BLaER1 treated with 17β-estradiol and CSF1 and Interleukin-3, amounts not matched to agents 10 nM and 100 nM (cell line): ENCODE results near the gene TMCO1.
A peak's percentile ranks its signal among the peaks of the same experiment; 100 is the strongest.
"Not testable (repeated sequence)": the region's sequence is repeated elsewhere in the genome, so short reads cannot be mapped to it uniquely, and the experiment has no call there.

ENCODE experiments used
- H3K27ac ChIP-seq, 11 experiments: shearing (Covaris generic); formaldehyde crosslinking; 2 replicates each; pipeline ENCODE4 v1.8.1; 2022
- H3K27me3 ChIP-seq, 11 experiments: shearing (Covaris generic); formaldehyde crosslinking; 2 replicates each; pipeline ENCODE4 v1.8.1; 2022
- H3K36me3 ChIP-seq, 11 experiments: shearing (Covaris generic); formaldehyde crosslinking; 2 replicates each; pipeline ENCODE4 v1.8.1; 2022
- H3K4me1 ChIP-seq, 10 experiments: shearing (Covaris generic); formaldehyde crosslinking; 2 replicates each; pipeline ENCODE4 v1.8.1; 2022
- H3K4me2 ChIP-seq, 11 experiments: shearing (Covaris generic); formaldehyde crosslinking; 2 replicates each; pipeline ENCODE4 v1.8.1; 2022
- H3K4me3 ChIP-seq, 10 experiments: shearing (Covaris generic); formaldehyde crosslinking; 2 replicates each; pipeline ENCODE4 v1.8.1; 2022
- H3K9ac ChIP-seq, 11 experiments: shearing (Covaris generic); formaldehyde crosslinking; 2 replicates each; pipeline ENCODE4 v1.8.1; 2022
- H3K9me3 ChIP-seq, 11 experiments: shearing (Covaris generic); formaldehyde crosslinking; replicated peaks in 1 of 11; 2 replicates each; pipeline ENCODE4 v1.8.1; 2022
- H4K20me1 ChIP-seq, 11 experiments: shearing (Covaris generic); formaldehyde crosslinking; 2 replicates each; pipeline ENCODE4 v1.8.1; 2022
- Cebpa-rat ChIP-seq, 11 experiments: shearing (Covaris generic); IDR thresholded peaks; 2 replicates each; pipeline ENCODE4 v1.8.1; 2022

The TMCO1 gene, protein sequence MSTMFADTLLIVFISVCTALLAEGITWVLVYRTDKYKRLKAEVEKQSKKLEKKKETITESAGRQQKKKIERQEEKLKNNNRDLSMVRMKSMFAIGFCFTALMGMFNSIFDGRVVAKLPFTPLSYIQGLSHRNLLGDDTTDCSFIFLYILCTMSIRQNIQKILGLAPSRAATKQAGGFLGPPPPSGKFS

DNA sequence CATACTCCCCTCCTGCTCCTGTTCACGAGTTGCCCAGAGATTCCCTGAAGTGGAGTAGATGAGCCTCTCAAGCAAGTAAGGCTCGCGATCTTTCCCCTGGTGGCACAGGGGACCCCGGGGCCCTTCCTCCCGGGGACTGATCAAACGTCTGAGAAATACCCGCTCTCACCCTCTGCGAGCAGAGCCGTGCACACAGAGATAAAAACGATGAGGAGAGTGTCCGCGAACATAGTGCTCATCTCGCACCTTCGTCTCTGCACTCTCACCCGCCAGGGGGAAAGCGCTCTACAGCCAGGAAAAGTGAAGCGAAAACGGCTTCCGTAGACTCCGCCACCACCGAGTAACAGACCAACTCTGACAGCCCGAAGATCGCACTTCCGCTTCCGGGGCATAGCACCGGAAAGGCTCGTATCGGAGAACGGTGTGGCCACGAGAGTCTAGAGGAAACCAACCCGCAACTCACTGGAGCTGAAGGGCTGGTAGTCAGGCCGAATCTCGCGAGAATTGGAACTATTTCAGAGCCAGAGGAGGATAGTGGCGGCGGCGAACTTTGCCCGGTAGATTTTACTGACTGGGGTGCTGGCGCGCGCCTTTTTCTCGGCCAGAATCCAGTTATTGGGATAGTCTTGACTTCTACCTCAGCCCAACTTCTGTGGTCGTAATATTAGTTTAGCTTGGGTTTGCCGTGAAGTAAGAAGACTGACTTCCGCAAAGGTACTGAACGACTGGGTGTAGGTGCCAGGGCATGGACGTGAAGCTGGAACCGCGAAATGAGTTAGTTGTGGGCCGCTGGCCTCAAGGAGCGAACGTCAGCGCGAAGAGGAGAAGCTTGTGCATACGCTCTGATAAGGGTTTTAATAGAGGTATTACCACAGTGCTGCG is at the start of gene TMCO1:
TMCO1 (minus strand) TSS at position 356 of the 882 bp plus-strand sequence; CDS start at position 239, 117 bp downstream.
- H3K27me3 ChIP-seq: no peaks in the 10 kb centered on the region
- H3K27ac ChIP-seq: peak within 1 kb of the TSS; percentile 82 to 91 (median 88)
- peaks cover 43 to 51% (median 48%) of the 10 kb centered on the region in 11 experiments for H3K36me3 ChIP-seq
- peak within 1 kb of the TSS; percentile 80 to 87 (median 86) for H3K9ac ChIP-seq
- H3K4me2 ChIP-seq: peak within 1 kb of the TSS; percentile 77 to 92 (median 82)
- peak within 1 kb of the TSS; percentile 63 to 81 (median 75) for H3K4me3 ChIP-seq
- H3K9me3 ChIP-seq: peaks cover 0 to 17% (median 6%) of the 10 kb centered on the region in 11 experiments; a peak in 12 of 22 replicates
- TF ChIP-seq Cebpa-rat (IDR thresholded peaks at IDR 0.05): no peak
- H3K4me1 ChIP-seq: peaks cover 17 to 27% (median 21%) of the 10 kb centered on the region in 10 experiments
- H4K20me1 ChIP-seq: peaks cover 0 to 10% (median 0%) of the 10 kb centered on the region in 11 experiments; a peak in 5 of 22 replicates

DNA sequence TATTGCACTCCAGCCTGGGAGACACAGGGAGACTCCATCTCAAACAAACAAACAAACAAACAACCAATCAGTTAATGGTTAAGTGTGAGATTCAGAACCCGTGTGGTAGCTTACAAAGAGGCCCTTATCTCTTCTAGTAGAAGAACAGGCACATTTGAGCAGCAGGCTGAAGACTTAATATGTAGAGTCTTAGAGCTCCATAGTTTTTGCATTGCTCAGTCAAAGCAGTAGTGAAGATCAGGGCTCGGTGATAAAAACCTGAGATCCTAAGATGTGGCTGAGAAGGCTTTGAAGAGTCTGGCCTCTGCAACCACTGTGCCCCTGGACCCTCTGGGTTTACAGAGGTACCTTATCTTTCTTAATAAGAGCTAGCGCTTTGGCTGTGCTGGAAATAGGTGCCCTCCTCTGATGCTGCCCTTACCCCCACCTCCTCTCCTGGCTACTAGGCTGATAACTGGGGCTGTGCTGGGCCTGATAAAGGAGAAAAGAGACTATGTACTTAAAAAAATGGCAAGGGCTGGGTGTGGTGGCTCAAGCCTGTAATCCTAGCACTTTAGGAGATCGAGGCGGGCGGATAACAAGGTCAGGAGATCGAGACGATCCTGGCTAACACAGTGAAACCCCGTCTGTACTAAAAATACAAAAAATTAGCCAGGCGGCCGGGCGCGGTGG is 48.3 kb upstream of the TMCO1 start:
- Histone ChIP-seq H3K9me3 (peaks cover 0 to 24% (median 13%) of the 10 kb centered on the region in 11 experiments; a peak in 16 of 22 replicates), H3K9ac (no peak overlapping the region), H3K36me3 (no peaks in the 10 kb centered on the region), H3K4me1 (no peaks in the 10 kb centered on the region), H3K27ac (no peak overlapping the region), H4K20me1 (no peaks in the 10 kb centered on the region), H3K4me3 (no peak overlapping the region), H3K27me3 (no peaks in the 10 kb centered on the region), H3K4me2 (no peak overlapping the region)
- no peak for TF ChIP-seq Cebpa-rat (IDR thresholded peaks at IDR 0.05)

DNA sequence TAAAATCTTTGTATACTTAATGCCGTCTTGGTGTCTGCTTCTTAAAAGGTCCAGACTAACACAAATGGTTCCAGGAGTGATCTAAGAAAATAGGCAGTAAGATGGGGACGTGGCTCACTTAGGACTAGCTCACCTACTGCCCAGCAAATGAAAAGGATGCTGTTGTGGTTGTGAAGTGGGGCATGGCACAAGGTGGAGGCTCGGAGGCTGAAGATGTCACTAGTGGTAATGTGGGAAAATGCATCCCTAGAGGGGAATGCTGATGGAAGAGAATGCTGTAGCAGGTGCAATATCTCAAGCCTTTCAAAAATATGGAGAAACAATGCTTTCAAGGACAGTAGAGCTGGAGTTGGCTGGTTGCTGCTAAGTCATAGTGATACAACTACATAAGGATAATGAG is 47.5 kb upstream of the TMCO1 start:
- no peaks in the 10 kb centered on the region for H3K36me3 ChIP-seq
- TF ChIP-seq Cebpa-rat (IDR thresholded peaks at IDR 0.05): no peak
- no peak overlapping the region for H3K9ac ChIP-seq
- no peak overlapping the region for H3K27ac ChIP-seq
- no peaks in the 10 kb centered on the region for H4K20me1 ChIP-seq
- H3K27me3 ChIP-seq: no peaks in the 10 kb centered on the region
- no peaks in the 10 kb centered on the region for H3K4me1 ChIP-seq
- no peak overlapping the region for H3K4me3 ChIP-seq
- H3K9me3 ChIP-seq: peaks cover 0 to 24% (median 13%) of the 10 kb centered on the region in 11 experiments; a peak in 16 of 22 replicates
- H3K4me2 ChIP-seq: no peak overlapping the region

DNA sequence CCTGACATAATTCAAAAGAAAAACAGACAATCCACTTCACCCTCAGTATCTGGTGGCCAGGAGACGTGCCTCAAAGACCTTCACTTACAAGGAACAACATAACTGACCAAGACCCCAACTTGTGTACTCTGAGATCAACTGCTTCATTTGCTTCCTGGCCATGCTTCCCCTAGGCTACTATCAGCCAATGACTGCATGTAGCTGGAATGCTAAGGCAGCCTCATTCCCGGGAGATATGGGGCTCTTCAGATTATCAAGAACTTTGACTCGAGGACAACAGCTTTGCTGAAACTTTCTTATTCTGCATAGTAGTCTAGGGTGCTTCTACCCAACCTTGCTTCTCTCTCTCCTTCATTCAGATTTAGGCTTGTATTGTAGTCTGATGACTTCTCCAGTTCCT is 47.1 kb upstream of the TMCO1 start:
- Histone ChIP-seq H3K9me3 (peaks cover 0 to 24% (median 13%) of the 10 kb centered on the region in 11 experiments; a peak in 16 of 22 replicates), H4K20me1 (no peaks in the 10 kb centered on the region), H3K4me3 (no peak overlapping the region), H3K36me3 (no peaks in the 10 kb centered on the region), H3K9ac (no peak overlapping the region), H3K4me1 (no peaks in the 10 kb centered on the region), H3K4me2 (no peak overlapping the region), H3K27me3 (no peaks in the 10 kb centered on the region), H3K27ac (no peak overlapping the region)
- TF ChIP-seq Cebpa-rat (IDR thresholded peaks at IDR 0.05): no peak

DNA sequence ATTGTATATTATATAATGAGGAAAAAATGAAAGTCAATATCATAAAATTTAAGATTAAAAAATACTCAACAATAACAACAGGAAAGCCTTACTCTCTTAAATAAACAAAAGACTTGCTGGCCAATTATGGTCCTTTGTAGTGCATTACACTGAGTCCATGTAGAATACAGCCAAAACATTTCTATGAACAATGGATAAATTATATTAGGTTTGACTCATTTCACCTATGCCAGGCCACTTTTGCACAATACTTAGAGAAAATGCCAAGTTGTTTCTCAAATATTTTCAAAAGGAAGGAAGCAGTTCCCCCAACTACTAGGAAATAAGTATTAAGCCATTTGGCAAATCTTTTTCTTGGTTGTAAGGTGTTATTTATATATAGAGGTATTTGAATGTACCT is 38.9 kb upstream of the TMCO1 start:
- no peak overlapping the region for H3K4me3 ChIP-seq
- no peaks in the 10 kb centered on the region for H3K9me3 ChIP-seq
- no peak overlapping the region for H3K27ac ChIP-seq
- H3K4me1 ChIP-seq: peaks cover 0 to 1% (median 0%) of the 10 kb centered on the region in 10 experiments; a peak in 2 of 20 replicates
- no peaks in the 10 kb centered on the region for H4K20me1 ChIP-seq
- H3K4me2 ChIP-seq: no peak overlapping the region
- no peaks in the 10 kb centered on the region for H3K36me3 ChIP-seq
- no peak for TF ChIP-seq Cebpa-rat (IDR thresholded peaks at IDR 0.05)
- H3K27me3 ChIP-seq: no peaks in the 10 kb centered on the region
- H3K9ac ChIP-seq: no peak overlapping the region

DNA sequence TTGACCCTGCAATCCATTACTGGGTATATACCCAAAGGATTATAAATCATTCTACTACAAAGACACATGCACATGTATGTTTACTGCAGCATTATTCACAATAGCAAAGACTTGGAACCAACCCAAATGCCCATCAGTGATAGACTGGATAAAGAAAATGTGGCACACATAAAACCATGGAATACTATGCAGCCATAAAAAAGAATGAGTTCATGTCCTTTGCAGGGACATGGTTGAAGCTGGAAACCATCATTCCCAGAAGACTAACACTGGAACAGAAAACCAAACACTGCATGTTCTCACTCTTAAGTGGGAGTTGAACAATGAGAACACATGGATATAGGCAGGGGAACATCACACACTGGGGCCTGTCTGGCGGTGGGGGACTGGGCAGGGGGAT is 35.8 kb upstream of the TMCO1 start:
- not testable (repeated sequence) for H4K20me1 ChIP-seq, H3K27me3 ChIP-seq, H3K4me2 ChIP-seq, H3K9ac ChIP-seq, H3K36me3 ChIP-seq, H3K27ac ChIP-seq, H3K4me3 ChIP-seq, H3K4me1 ChIP-seq
- peaks cover 7 to 23% (median 19%) of the 10 kb centered on the region in 11 experiments for H3K9me3 ChIP-seq

DNA sequence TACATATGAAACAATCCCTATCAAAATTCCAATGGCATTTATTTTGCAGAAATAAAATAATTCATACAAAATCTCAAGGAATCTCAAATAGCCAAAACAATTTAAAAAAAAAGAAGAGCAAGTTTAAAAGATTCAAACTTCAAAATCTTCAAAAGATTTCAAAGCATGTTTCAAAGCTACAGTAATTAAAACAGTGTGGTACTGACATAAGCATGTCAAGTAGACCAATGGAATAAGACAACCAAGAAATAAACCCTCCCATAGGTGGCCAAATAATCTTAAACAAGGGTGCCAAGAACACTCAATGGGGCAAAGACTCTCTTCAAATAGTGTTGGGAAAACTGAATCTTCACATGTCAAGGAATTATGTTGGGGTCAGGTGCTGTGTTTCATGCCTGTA is 30.7 kb upstream of the TMCO1 start:
- no peak overlapping the region for H3K9ac ChIP-seq
- peaks cover 20 to 36% (median 31%) of the 10 kb centered on the region in 11 experiments for H3K9me3 ChIP-seq
- H3K4me1 ChIP-seq: peaks cover 0 to 6% (median 0%) of the 10 kb centered on the region in 10 experiments; a peak in 2 of 20 replicates
- no peak overlapping the region for H3K27ac ChIP-seq
- TF ChIP-seq Cebpa-rat (IDR thresholded peaks at IDR 0.05): no peak
- no peaks in the 10 kb centered on the region for H3K36me3 ChIP-seq
- H4K20me1 ChIP-seq: no peaks in the 10 kb centered on the region
- no peak overlapping the region for H3K4me3 ChIP-seq
- H3K27me3 ChIP-seq: no peaks in the 10 kb centered on the region
- no peak overlapping the region for H3K4me2 ChIP-seq

DNA sequence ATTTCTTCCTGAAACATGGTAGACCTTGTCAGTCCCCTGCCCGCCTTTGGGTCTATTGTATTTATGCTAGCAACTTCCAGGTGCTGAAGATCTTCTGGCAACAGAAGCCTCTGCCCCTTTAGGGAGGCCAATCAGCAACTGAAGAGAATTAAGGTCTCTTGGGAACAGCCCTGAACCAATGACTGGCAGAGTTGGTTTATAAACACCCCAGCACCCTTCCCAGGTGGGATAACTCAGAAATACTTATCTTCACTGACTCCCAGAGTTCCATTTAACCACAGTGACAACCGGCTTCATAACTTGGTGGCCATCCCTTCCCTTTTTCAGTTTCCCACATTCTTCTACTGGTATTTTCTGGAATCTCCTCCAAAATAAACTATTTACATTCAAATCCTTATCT is 27.2 kb upstream of the TMCO1 start:
- H3K27me3 ChIP-seq: no peaks in the 10 kb centered on the region
- no peaks in the 10 kb centered on the region for H3K4me1 ChIP-seq
- H4K20me1 ChIP-seq: no peaks in the 10 kb centered on the region
- H3K27ac ChIP-seq: no peak overlapping the region
- H3K9ac ChIP-seq: no peak overlapping the region
- no peaks in the 10 kb centered on the region for H3K36me3 ChIP-seq
- TF ChIP-seq Cebpa-rat (IDR thresholded peaks at IDR 0.05): no peak
- H3K4me2 ChIP-seq: no peak overlapping the region
- peaks cover 16 to 27% (median 23%) of the 10 kb centered on the region in 11 experiments for H3K9me3 ChIP-seq
- H3K4me3 ChIP-seq: no peak overlapping the region

DNA sequence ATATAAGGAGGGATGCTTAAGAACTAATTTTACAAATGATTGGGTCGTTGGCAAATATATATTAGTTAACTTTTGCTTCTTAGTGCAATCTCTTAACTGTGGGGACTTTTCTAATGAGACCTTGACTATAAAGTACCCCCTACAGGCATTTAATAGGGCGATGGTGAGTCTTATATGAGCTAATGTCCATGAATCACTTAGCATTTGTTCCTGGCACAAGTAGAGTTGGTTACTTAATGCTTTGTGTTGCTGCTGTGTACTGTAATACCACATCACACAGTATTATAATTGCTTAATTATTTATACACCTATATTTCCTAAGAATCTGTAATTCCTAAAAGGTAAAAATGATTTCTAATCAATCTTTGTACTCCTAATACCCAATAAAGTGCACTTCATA is 25.3 kb upstream of the TMCO1 start:
- no peak overlapping the region for H3K4me3 ChIP-seq

More for the DNA sequence above, 25.3 kb upstream of the TMCO1 start:
- Histone ChIP-seq H4K20me1 (no peaks in the 10 kb centered on the region), H3K36me3 (no peaks in the 10 kb centered on the region), H3K27me3 (no peaks in the 10 kb centered on the region), H3K9ac (no peak overlapping the region), H3K9me3 (peaks cover 3 to 11% (median 7%) of the 10 kb centered on the region in 11 experiments; a peak in 20 of 22 replicates), H3K27ac (no peak overlapping the region), H3K4me1 (no peaks in the 10 kb centered on the region), H3K4me2 (no peak overlapping the region)
- TF ChIP-seq Cebpa-rat (IDR thresholded peaks at IDR 0.05): no peak
